Endothelial cell of umbilical vein (primary cell): Measurements from ENCODE around the gene AP3S1. TPM values are rescaled to one million over a fixed set of nuclear protein-coding genes. Genes with fewer than 3 reads are reported as not detected.
A peak's percentile ranks its signal among the peaks of the same experiment; 100 is the strongest.

Source experiments
- BruUV-seq: library from RNA; stranded (reverse); fragments of 400-500 nt; replicated peaks from 2 replicates; lab custom pipeline; 2021; lab: Mats Ljungman, UMichigan
- CTCF ChIA-PET: fragments of 300-600, 350-600 bp; sonication (Branson Sonifier 250); formaldehyde crosslinking; loops from one replicate; lab custom pipeline; 2021; ENCODE audit warnings: antibody characterized with exemption, inconsistent platforms; lab: Charles Lee
- POLR2A ChIA-PET: fragments of 300-600, 350-600 bp; sonication (Branson Sonifier 250); formaldehyde crosslinking; loops from one replicate; lab custom pipeline; 2021; ENCODE audit warnings: antibody characterized with exemption, inconsistent platforms; lab: Charles Lee
- DNase-seq: peaks from one replicate; pipeline ENCODE4 v3.0.0-alpha.2; 2011; ENCODE audit warnings: low read depth, low spot score
- FAIRE-seq: peaks from 2 replicates; lab custom pipeline; 2011; peaks lifted over from hg19 to GRCh38; lab: Jason Lieb, UNC
- H2AFZ ChIP-seq: 2 replicates; pipeline ENCODE4 v1.6.0; 2012; ENCODE audit warnings: low read depth, low read length, control low read depth, inconsistent platforms
- H3K27ac ChIP-seq: 2 replicates; pipeline ENCODE4 v1.5.1; 2011; ENCODE audit warnings: low read depth, mild to moderate bottlenecking, control low read depth, low read length, moderate library complexity; ENCODE audit not compliant: insufficient read depth
- H3K27me3 ChIP-seq, 2 experiments: 2 replicates each; pipeline versions ENCODE4 v1.6.0 to v1.6.1; 2011; ENCODE audit warnings: low read length in 2 of 2, mixed read lengths in 1 of 2; ENCODE audit not compliant: control insufficient read depth in 2 of 2, insufficient read depth in 2 of 2
- H3K36me3 ChIP-seq, 2 experiments: 2 replicates in 1 of 2; 3 replicates in 1 of 2; pipeline ENCODE4 v1.5.1; 2011; ENCODE audit warnings: low read length in 2 of 2, mild to moderate bottlenecking in 1 of 2, moderate library complexity in 1 of 2; ENCODE audit not compliant: control insufficient read depth in 2 of 2, insufficient read depth in 2 of 2; ENCODE audit errors: extremely low read depth in 1 of 2
- H3K4me1 ChIP-seq: 3 replicates; pipeline ENCODE4 v1.5.1; 2011; ENCODE audit warnings: mild to moderate bottlenecking, low read length; ENCODE audit not compliant: control insufficient read depth, insufficient read depth; ENCODE audit errors: extremely low read depth
- H3K4me2 ChIP-seq: 2 replicates; pipeline ENCODE4 v1.6.1; 2011; ENCODE audit warnings: low read length, control low read depth, mixed read lengths; ENCODE audit not compliant: insufficient read depth
- H3K4me3 ChIP-seq, 3 experiments: fragments of 200-600 bp in 1 of 3; sonication (generic), shearing (Covaris generic) in 1 of 3; replicated peaks in 1 of 3; 2 replicates each; pipeline ENCODE4 v1.5.1; 2011 to 2016; ENCODE audit warnings: control low read depth in 3 of 3, low read length in 3 of 3, mild to moderate bottlenecking in 2 of 3, inconsistent platforms in 1 of 3, low read depth in 1 of 3, moderate library complexity in 1 of 3; ENCODE audit not compliant: insufficient read depth in 1 of 3
- H3K79me2 ChIP-seq: 2 replicates; pipeline ENCODE4 v1.6.0; 2012; ENCODE audit warnings: low read length, inconsistent platforms; ENCODE audit not compliant: control insufficient read depth, insufficient read depth
- H3K9ac ChIP-seq: replicated peaks from 2 replicates; pipeline ENCODE3; 2011; ENCODE audit warnings: low read length, control low read depth; ENCODE audit not compliant: insufficient read depth; ENCODE audit errors: extremely low read depth
- H3K9me1 ChIP-seq: replicated peaks from 3 replicates; pipeline ENCODE4 v1.6.0; 2011; ENCODE audit warnings: mild to moderate bottlenecking, low read length; ENCODE audit not compliant: control insufficient read depth, insufficient read depth; ENCODE audit errors: extremely low read depth
- H3K9me3 ChIP-seq: replicated peaks from 2 replicates; pipeline ENCODE4 v1.5.1; 2012; ENCODE audit warnings: low read length, inconsistent platforms; ENCODE audit not compliant: control insufficient read depth, insufficient read depth
- H4K20me1 ChIP-seq: replicated peaks from 2 replicates; pipeline ENCODE3; 2011; ENCODE audit warnings: mild to moderate bottlenecking, low read length; ENCODE audit not compliant: control insufficient read depth, insufficient read depth; ENCODE audit errors: extremely low read depth
- CTCF ChIP-seq, 2 donors: IDR thresholded peaks; 1 replicate in 1 of 2; 2 replicates in 1 of 2; pipeline ENCODE4 v1.5.1; 2011; ENCODE audit warnings: low read length in 2 of 2, mild to moderate bottlenecking in 2 of 2, moderate library complexity in 2 of 2, control low read depth in 1 of 2, inconsistent platforms in 1 of 2, low read depth in 1 of 2; ENCODE audit not compliant: insufficient read depth in 1 of 2; ENCODE audit errors: extremely low read depth in 1 of 2
- EZH2 ChIP-seq: IDR thresholded peaks from 2 replicates; pipeline ENCODE4 v1.6.1; 2012; ENCODE audit warnings: borderline replicate concordance, low read depth, mild to moderate bottlenecking, moderate library complexity, low read length, inconsistent platforms; ENCODE audit not compliant: severe bottlenecking
- FOS ChIP-seq: IDR thresholded peaks from 2 replicates; pipeline ENCODE4 v1.6.1; 2011; ENCODE audit warnings: mild to moderate bottlenecking, low read length, moderate library complexity, borderline replicate concordance; ENCODE audit not compliant: insufficient read depth
- GATA2 ChIP-seq: IDR thresholded peaks from 2 replicates; pipeline ENCODE4 v1.7.0; 2011; ENCODE audit warnings: low read depth, mild to moderate bottlenecking, moderate library complexity, mixed read lengths, low read length; ENCODE audit not compliant: insufficient read length, insufficient read depth
- JUN ChIP-seq: IDR thresholded peaks from 2 replicates; pipeline ENCODE4 v1.6.1; 2011; ENCODE audit warnings: borderline replicate concordance, low read depth; ENCODE audit not compliant: insufficient read length, insufficient read depth
- MAX ChIP-seq: IDR thresholded peaks from 2 replicates; pipeline ENCODE4 v1.6.1; 2011; ENCODE audit not compliant: insufficient read depth, insufficient read length
- MYC ChIP-seq: IDR thresholded peaks from one replicate; pipeline ENCODE4 v1.6.1; 2011; ENCODE audit warnings: mild to moderate bottlenecking, low read depth, low read length
- POLR2A ChIP-seq: IDR thresholded peaks from 2 replicates; pipeline ENCODE4 v1.6.1; 2012; ENCODE audit warnings: low read depth, mild to moderate bottlenecking, control low read depth, low read length
- POLR2AphosphoS5 ChIP-seq: IDR thresholded peaks from 2 replicates; pipeline ENCODE4 v1.6.1; 2012; ENCODE audit warnings: low read depth, mild to moderate bottlenecking, control low read depth, low read length, moderate library complexity; ENCODE audit not compliant: insufficient read depth
- dilution Hi-C: fragments of 300-500 bp; cut with MboI; formaldehyde crosslinking; loops from one replicate; pipeline ENCODE4 v1.15.0; 2019; ENCODE audit warnings: low sequenced_read_pairs; ENCODE audit not compliant: extremely low pct_ligation_motif_present
- intact Hi-C: fragments of 100-400 bp; cut with micrococcal nuclease; formaldehyde crosslinking; loops from one replicate; pipeline ENCODE4 v1.10.0; 2022
- polyA plus RNA-seq, 4 experiments: library from polyadenylated mRNA; depleted of rRNA in 3 of 4; stranded (reverse) in 3 of 4; unstranded in 1 of 4; fragments of >200 nt; gene quantifications; 2 replicates each; pipeline versions ENCODE4 v1.2.1 to v1.2.3, GENCODE V29; 2011 to 2012; ENCODE audit warnings: missing spikeins in 1 of 4
- total RNA-seq: library from RNA; stranded (reverse); gene quantifications from 2 replicates; pipeline ENCODE4 v1.2.3, GENCODE V29; 2021

The AP3S1 gene
- total and polyA plus RNA-seq, 2 donors (not counting 3 experiments of a cell fraction or from before 2014, with no cell fraction given): 26.5 to 85.7 TPM

- POLR2A ChIA-PET: no interaction called here
- Histone ChIP-seq H3K36me3 (no peaks in the 10 kb centered on the region), H3K9ac (no peak overlapping the region), H3K27me3 (peaks cover 3 to 40% of the 10 kb centered on the region in 2 experiments), H2AFZ (peak overlapping the region; percentile 80), H3K9me3 (no peaks in the 10 kb centered on the region), H3K4me3 (peak overlapping the region in 2 of 3 experiments; percentile 3 to 9), H3K9me1 (no peaks in the 10 kb centered on the region), H3K4me1 (peaks cover 11% of the 10 kb centered on the region), H3K4me2 (peak overlapping the region; percentile 33), H3K27ac (no peak overlapping the region), H4K20me1 (no peaks in the 10 kb centered on the region), H3K79me2 (no peaks in the 10 kb centered on the region)
- no peak for TF ChIP-seq POLR2AphosphoS5
- TF ChIP-seq EZH2: peak; percentile 9
- dilution Hi-C loops (no loop called here), intact Hi-C loops (loop anchor here (1.0 to 5.0 kb wide), 4 partner anchors 17 to 329 kb away; partner anchors contain the start of genes AP3S1, ARL14EPL and ATG12)
- BruUV-seq: no TSS peak
- FAIRE-seq: peak; percentile 78
- peak; percentile 19 for DNase-seq
- CTCF ChIA-PET: interaction anchor here (0.6 to 3.8 kb wide), 11 partner anchors 7 to 107 kb away, joined by 3 to 17 read pairs (median 3); partner anchors contain the start of gene ARL14EPL
Observed at GRCh38 chr5:115961381-115962238, 119.9 kb downstream of the AP3S1 start.

- no TSS peak for BruUV-seq
- Histone ChIP-seq H3K9me1 (no peaks in the 10 kb centered on the region), H3K9me3 (no peaks in the 10 kb centered on the region), H3K36me3 (no peaks in the 10 kb centered on the region), H3K4me1 (peaks cover 11% of the 10 kb centered on the region), H3K27ac (no peak within 1 kb of the TSS), H3K9ac (no peak within 1 kb of the TSS), H4K20me1 (no peaks in the 10 kb centered on the region), H3K27me3 (peaks cover 3 to 40% of the 10 kb centered on the region in 2 experiments), H2AFZ (peak within 1 kb of the TSS; percentile 80), H3K79me2 (no peaks in the 10 kb centered on the region), H3K4me2 (peak within 1 kb of the TSS; percentile 62), H3K4me3 (peak within 1 kb of the TSS; percentile 12 to 48 (median 32))
- intact Hi-C loops: loop anchor here (1.0 to 5.0 kb wide), 4 partner anchors 16 to 330 kb away; partner anchors contain the start of genes AP3S1, ARL14EPL and ATG12
- DNase-seq (no peak), FAIRE-seq (no peak)
- TF ChIP-seq MAX (no peak), EZH2 (no peak), GATA2 (no peak), JUN (no peak), CTCF (IDR thresholded peaks at IDR 0.05; ENCODE audit: extremely low read depth in 1 of 2, insufficient read depth in 1 of 2, low read depth in 1 of 2, low read length in 2 of 2) (no peak), POLR2AphosphoS5 (no peak), MYC (no peak), POLR2A (no peak), FOS (no peak)
- dilution Hi-C loops: no loop called here
- POLR2A ChIA-PET: no interaction called here
- CTCF ChIA-PET: interaction anchor here (0.9 to 3.8 kb wide), 12 partner anchors 8 to 106 kb away, joined by 3 to 17 read pairs (median 4); partner anchors contain the start of gene ARL14EPL
Observed at GRCh38 chr5:115962239-115962564, 120.5 kb downstream of the AP3S1 start, which contains the start of gene LVRN. Gene LVRN (plus strand): TSS chr5:115962475. CDS start chr5:115962618, 143 bp downstream.
